ENCODE results near the gene ATP8A2.
A peak's percentile ranks its signal among the peaks of the same experiment; 100 is the strongest.

The ATP8A2 gene

GRCh38 chr13:25717666-25718197 is 346.0 kb downstream of the ATP8A2 start:
- no peak overlapping the region for H3K27ac ChIP-seq
- no peak for TF ChIP-seq ZFX (IDR thresholded peaks at IDR 0.05; ENCODE audit: borderline replicate concordance)
- TF ChIP-seq, protein P1, sequence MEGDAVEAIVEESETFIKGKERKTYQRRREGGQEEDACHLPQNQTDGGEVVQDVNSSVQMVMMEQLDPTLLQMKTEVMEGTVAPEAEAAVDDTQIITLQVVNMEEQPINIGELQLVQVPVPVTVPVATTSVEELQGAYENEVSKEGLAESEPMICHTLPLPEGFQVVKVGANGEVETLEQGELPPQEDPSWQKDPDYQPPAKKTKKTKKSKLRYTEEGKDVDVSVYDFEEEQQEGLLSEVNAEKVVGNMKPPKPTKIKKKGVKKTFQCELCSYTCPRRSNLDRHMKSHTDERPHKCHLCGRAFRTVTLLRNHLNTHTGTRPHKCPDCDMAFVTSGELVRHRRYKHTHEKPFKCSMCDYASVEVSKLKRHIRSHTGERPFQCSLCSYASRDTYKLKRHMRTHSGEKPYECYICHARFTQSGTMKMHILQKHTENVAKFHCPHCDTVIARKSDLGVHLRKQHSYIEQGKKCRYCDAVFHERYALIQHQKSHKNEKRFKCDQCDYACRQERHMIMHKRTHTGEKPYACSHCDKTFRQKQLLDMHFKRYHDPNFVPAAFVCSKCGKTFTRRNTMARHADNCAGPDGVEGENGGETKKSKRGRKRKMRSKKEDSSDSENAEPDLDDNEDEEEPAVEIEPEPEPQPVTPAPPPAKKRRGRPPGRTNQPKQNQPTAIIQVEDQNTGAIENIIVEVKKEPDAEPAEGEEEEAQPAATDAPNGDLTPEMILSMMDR (IDR thresholded peaks at IDR 0.05) = no peak

DNA sequence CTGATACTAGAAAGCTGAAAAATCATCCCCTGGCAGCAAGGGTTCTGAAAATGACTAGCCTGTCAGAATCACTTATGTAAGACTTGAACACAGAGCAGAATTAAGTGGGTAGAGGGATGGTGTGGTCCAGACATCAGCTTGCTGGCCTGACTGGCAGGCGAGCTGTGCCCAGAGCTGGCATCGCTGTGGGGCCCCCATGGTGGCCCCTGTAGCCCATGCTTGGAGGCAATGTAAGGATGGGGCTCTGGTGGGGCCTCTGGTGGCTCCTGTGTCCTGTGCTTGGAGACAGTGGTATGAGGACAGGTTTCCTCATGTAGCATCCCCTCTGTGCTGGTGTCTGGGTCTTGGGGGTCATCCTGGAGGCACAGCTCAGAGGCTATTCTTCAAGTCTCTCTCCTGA is 347.9 kb downstream of the ATP8A2 start:
- no peak overlapping the region for H3K27ac ChIP-seq
- TF ChIP-seq, protein P1 (IDR thresholded peaks at IDR 0.05) = no peak
- TF ChIP-seq ZFX (IDR thresholded peaks at IDR 0.05; ENCODE audit: borderline replicate concordance) = no peak

GRCh38 chr13:25722893-25723292 is 351.1 kb downstream of the ATP8A2 start:
- TF ChIP-seq ZFX (IDR thresholded peaks at IDR 0.05; ENCODE audit: borderline replicate concordance) = no peak
- TF ChIP-seq, protein P1 (IDR thresholded peaks at IDR 0.05) = no peak
- no peak overlapping the region for H3K27ac ChIP-seq

DNA sequence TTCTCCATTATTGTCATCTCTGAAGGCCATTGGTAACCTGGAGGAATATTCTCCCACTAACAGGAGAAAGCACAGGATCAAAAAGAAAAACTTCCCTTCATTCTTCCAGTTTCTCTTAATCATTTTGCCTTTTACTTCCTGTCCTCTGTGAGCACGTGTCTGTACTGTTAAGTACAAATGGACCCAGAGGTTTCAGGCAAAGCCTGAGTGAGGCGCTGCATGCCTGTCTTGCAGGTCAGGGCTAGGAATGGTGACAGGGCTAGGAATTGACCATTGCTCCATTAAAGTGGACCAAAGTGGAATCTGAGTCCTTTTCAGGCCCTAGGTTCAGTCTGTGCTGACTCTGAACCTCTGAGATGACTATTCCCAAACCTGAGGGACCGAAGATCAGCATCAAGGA is 353.3 kb downstream of the ATP8A2 start:
- H3K27ac ChIP-seq = no peak overlapping the region
- TF ChIP-seq ZFX (IDR thresholded peaks at IDR 0.05; ENCODE audit: borderline replicate concordance) = no peak
- TF ChIP-seq, protein P1 (IDR thresholded peaks at IDR 0.05) = 0 out of 2 replicates have a peak, but pooled peaks have one; percentile 4

DNA sequence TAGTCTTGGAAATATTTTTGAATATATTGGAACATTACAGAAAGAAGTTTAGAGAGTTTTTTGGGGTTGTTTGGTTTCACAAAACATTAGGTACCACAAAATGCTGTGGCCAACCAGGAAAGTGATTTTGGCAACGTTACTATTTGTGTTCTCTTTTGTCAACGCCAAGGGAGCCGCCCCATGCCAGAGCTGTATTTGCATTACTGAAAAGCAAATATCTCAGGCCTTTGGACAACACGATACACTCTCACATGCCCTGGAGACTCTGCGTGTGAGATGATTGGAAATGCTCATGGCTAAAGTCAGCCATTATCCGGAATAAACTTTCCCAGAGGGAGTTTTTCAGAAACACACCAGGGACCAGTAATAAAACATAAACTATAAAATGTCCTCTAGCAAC is 355.5 kb downstream of the ATP8A2 start:
- peak overlapping the region; percentile 12; the same call in 1 of the 2 replicates for H3K27ac ChIP-seq
- no peak for TF ChIP-seq ZFX (IDR thresholded peaks at IDR 0.05; ENCODE audit: borderline replicate concordance)
- TF ChIP-seq, protein P1 (IDR thresholded peaks at IDR 0.05) = no peak

GRCh38 chr13:25727810-25728209 is 356.0 kb downstream of the ATP8A2 start:
- H3K27ac ChIP-seq = 0 out of 2 replicates have a peak overlapping the region, but pooled peaks have one; percentile 12
- no peak for TF ChIP-seq ZFX (IDR thresholded peaks at IDR 0.05; ENCODE audit: borderline replicate concordance)
- TF ChIP-seq, protein P1 (IDR thresholded peaks at IDR 0.05) = no peak

DNA sequence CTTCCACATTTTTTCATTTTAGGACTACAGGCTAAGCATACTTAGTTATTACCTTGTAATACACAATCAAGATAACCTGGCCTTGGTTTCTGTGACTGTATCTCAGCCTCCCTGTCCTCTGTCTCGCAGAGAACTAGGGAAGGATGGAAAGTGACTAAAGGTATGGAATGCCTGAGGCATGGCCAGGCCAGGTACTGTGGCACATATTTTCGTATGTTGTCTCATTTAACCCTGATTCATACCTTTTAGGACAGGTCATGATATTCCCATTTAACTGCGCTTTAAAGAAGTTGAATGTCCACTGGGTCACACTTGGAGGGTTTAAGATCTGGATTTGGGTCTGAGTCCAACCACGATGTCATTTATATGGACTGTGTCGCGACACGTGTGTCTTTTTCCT is 357.4 kb downstream of the ATP8A2 start:
- no peak overlapping the region for H3K27ac ChIP-seq
- TF ChIP-seq, protein P1 (IDR thresholded peaks at IDR 0.05) = no peak
- TF ChIP-seq ZFX (IDR thresholded peaks at IDR 0.05; ENCODE audit: borderline replicate concordance) = no peak

All from 22Rv1 (cell line).